ENCODE measurements around the gene R3HDM1.
"Not testable (repeated sequence)": the region's sequence is repeated elsewhere in the genome, so short reads cannot be mapped to it uniquely, and the experiment has no call there.

The R3HDM1 gene

GRCh38 chr2:135573620-135574019 lies 42.3 kb downstream of the R3HDM1 start:
- no peak for DNase-seq

DNA sequence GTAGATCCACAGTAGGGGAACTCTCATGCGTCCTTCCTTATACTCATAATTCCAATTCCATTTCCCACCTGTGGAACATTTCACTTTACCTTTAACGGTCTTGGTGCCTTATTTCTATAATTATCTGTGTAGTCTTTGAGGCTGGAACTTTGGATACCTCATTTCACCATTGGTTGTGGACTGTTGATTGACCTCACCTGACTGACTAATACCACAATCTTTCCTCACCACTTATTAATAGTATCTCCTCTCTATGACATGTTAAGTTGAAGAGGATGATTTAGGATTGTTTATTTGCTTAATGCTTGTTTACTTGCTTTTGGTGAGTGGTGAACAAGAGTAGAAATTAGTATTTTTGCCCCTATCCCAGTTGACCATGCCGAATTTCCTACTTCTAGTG lies 50.0 kb downstream of the R3HDM1 start:
- no peak for DNase-seq

- DNase-seq, result no peak
Observed at GRCh38 chr2:135582383-135582782, 51.1 kb downstream of the R3HDM1 start.

DNA sequence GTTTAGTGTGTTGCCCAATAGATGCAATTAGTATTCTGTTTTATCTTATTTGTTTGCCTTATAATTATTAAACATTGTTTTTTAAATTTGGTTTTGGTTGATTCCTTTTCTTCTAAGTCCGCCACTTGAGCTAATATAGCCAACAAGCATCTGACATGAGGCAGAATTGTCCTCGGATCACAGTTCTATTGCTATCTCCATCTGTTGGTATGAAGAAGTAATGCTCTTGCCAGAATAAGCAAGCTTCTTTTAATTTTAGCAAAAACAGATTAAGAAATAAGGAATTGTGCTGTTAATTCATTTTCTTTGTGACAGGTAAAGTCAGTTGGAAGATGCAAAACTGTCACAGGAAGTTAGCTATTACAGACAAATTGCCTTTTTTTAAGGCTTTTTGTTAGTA lies 54.3 kb downstream of the R3HDM1 start:
- DNase-seq, result no peak

- no peak for DNase-seq
Observed at GRCh38 chr2:135586148-135586547, 54.9 kb downstream of the R3HDM1 start.

- no peak for DNase-seq
Observed at GRCh38 chr2:135587958-135588357, 56.7 kb downstream of the R3HDM1 start.

- no peak for DNase-seq
Observed at GRCh38 chr2:135590619-135591260, 59.5 kb downstream of the R3HDM1 start.

DNA sequence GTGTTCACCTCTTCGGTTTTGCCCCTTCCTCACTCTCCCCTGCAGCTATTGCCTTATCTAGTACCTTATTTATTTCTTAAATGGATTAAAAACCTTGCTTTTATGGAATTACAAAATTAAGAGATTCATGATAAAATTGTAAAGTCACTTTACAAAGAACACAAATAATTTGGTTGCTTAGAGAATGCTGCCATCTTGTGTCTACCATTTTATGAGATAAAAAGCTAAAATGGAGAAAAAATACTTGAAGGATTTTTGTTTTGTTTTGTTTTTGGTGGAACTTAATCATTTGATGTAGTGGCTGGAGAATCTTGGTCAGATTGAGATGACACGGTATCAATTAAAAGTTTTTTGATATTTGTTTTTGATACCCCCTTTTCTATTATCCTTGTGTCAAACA lies 69.6 kb downstream of the R3HDM1 start:
- DNase-seq, result no peak

- DNase-seq, result no peak
Observed at GRCh38 chr2:135603543-135603942, 72.3 kb downstream of the R3HDM1 start.

- no peak for DNase-seq
Observed at GRCh38 chr2:135607561-135607960, 76.3 kb downstream of the R3HDM1 start.

DNA sequence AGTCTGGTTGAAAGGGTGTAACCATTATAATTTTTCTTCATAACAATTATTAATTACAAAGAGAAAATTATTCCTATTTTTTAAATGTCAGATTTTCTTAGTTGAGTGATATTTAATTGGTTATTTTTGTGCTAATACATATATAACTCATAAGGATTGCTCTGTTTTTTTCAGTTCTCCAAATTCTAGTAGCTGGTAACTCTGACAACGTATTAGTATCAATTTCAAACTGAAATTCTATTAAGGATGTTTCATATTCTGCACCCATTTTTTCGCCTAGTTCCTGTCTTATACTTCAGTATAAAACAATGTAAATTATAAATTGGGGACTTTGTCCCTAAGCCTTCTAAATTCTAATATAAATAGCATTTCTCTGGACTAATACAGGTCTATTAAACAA lies 81.0 kb downstream of the R3HDM1 start:
- DNase-seq, result no peak

GRCh38 chr2:135615404-135615803 lies 84.1 kb downstream of the R3HDM1 start:
- no peak for DNase-seq

GRCh38 chr2:135617501-135618015 lies 86.3 kb downstream of the R3HDM1 start:
- DNase-seq, result no peak

GRCh38 chr2:135620198-135620597 lies 88.9 kb downstream of the R3HDM1 start:
- no peak for DNase-seq

DNA sequence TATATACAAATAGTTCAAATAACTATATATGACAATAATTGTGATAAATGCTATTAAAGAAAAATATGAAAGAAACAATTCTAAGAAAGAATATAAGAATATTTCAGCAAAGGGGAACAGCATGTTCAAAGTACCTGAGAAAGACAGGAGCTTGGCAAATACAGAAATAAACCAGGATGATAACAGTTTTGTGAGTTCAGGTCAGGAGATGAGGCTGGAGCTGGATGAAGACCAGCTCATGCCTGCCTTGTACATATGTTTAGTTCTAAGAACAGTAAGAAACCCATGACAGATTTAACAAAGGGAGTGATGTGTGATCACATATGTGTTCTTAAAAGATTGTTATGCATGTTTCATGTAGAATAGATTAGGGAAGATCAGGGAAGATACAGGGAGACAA lies 98.2 kb downstream of the R3HDM1 start:
- no peak for DNase-seq

- not testable (repeated sequence) for DNase-seq
Observed at GRCh38 chr2:135630034-135630433, 98.8 kb downstream of the R3HDM1 start.

DNA sequence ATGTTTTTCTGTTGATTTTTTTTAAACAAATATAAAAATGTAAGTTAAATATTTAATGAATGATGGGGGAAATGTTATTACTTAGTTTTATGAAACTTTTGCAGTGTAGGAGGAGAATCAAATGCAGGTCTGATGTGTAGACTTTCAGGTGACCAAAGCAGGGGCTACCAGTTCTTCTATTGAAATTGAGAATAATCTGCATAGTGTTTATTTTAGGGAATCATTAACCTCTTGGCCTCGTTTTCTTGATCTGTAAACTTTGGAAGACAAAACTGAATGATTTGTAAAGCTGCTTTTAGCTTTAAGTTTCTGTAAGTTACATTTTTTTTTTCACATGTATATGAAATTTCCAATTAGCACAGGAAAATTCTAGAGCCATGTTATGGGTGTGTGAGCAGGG lies 99.2 kb downstream of the R3HDM1 start:
- DNase-seq, result no peak

- no peak for DNase-seq
Observed at GRCh38 chr2:135633582-135633981, 102.3 kb downstream of the R3HDM1 start.

DNA sequence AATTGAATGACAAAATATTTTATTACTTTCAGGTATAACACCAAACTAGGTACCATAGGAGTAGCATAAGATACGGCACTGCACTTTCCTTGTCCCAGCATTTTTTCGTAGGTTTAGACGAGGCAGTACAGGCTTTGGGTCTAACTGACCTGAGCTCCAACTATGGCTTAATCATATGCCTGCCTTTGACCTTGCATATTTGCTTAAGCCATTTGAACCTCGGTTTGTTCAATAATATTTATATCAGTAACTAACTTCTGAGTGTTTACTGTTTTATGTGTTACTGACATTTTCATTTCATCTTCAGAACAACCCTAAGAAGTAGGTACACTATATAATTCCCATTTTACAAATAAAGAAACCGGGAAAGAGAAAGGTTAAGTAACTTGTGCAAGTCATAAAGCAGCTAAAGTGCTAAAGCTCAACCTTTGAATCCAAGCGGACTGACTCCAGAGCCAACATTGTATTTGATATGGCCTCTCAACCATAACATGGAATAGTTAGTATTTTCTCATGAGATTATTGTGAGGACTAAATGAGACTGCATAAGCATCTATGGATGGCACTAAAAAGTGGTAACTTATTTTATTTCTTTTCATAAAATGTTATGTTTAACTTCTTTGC lies 104.0 kb downstream of the R3HDM1 start:
- no peak for DNase-seq

DNA sequence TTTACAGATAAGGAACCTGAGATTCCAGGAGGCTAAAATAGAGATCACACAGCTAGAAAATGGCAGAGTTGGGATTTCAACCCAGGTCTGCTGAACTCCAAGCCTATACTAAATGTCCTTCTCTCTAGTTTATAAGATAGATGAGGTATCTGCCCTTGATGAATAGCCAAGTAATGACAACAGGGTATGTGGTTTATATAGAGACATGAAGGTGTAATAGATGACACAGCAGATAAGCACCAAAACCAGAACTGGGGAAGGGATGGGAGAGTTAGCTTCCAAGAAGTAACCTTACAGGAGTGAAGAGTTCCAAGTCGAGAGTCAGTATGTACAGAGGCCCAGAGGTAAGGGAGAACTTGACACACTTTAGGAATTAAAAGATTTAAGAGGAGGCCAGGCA lies 105.7 kb downstream of the R3HDM1 start:
- no peak for DNase-seq

GRCh38 chr2:135637456-135638087 lies 106.3 kb downstream of the R3HDM1 start:
- DNase-seq, result no peak

GRCh38 chr2:135638825-135639224 lies 107.5 kb downstream of the R3HDM1 start:
- no peak for DNase-seq

DNA sequence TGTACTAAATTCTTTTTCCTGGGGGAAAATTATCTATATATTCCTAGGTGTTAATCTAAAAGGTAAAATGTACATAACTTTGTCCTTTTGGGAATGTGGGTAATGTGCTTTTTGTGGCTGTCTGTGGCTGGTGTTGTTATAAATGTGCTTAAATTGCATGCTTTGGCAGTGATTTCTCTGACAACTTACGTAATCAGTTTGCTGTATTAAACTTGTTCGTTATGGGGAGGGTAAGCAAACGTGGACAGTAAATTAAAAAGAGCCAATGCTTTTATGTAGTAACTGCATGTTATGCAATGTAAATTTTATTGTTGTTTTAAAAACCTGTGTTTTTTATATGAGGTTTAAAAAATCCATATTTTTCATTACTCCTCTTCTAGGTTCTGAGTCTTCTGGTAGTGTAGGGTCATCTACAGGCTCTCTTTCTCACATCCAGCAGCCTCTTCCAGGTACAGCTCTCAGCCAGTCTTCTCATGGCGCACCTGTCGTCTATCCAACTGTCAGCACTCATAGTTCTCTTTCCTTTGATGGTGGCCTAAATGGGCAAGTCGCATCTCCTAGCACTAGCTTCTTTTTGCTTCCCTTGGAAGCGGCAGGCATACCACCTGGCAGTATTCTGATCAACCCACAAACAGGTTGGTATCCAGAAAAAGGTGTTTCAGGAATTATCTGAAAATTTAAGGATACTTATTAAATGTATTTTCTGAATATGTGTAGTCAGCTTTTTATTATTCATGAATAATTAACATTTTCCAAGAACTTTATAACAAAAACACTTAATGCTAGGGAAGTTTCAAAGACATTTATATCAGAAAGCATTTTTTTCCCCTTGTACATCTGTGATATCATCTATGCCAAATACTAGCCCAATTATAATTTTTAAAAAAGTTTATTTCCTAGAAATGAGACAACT lies 110.1 kb downstream of the R3HDM1 start:
- DNase-seq, result no peak

All from activated CD4-positive, alpha-beta T cell treated with anti-CD3 and anti-CD28 coated beads, Interleukin-2, amount 50 U/mL, for 4 hours (primary cell).